Thoracic aorta (tissue), 2 donors: ENCODE results near the gene CFAP97D2. TPM values are rescaled to one million over a fixed set of nuclear protein-coding genes. Genes with fewer than 3 reads are reported as not detected.

Experiments
- ATAC-seq: fragments of 150-250 bp; one replicate; pipeline ENCODE4 v1.8.0; 2017; ENCODE audit warnings: low read depth; ENCODE audit not compliant: insufficient number of reproducible peaks, low FRiP score
- DNase-seq: peaks from one replicate; pipeline ENCODE4 v3.0.0-alpha.2; 2020; ENCODE audit warnings: low spot score
- H3K27ac ChIP-seq, 2 donors: fragments of 200-600 bp; sonication (generic); 1 replicate in 1 of 2; 2 replicates in 1 of 2; pipeline ENCODE4 v1.5.1; 2016; ENCODE audit warnings: mild to moderate bottlenecking in 2 of 2, moderate library complexity in 2 of 2
- H3K27me3 ChIP-seq: fragments of 200-600 bp; sonication (generic); replicated peaks from 2 replicates; pipeline ENCODE4 v1.6.0; 2016; ENCODE audit warnings: mild to moderate bottlenecking; ENCODE audit not compliant: insufficient read depth
- H3K36me3 ChIP-seq: fragments of 200-600 bp; sonication (generic); one replicate; pipeline ENCODE4 v1.5.1; 2016
- H3K4me1 ChIP-seq, 2 donors: fragments of 200-600 bp; sonication (generic); 1 replicate in 1 of 2; 2 replicates in 1 of 2; pipeline versions ENCODE4 v1.5.1 to v1.6.0; 2016; ENCODE audit warnings: low read depth in 2 of 2, mild to moderate bottlenecking in 1 of 2; ENCODE audit not compliant: control insufficient read depth in 1 of 2
- H3K4me3 ChIP-seq: fragments of 200-600 bp; sonication (generic); 2 replicates; pipeline ENCODE4 v1.5.1; 2016; ENCODE audit warnings: mild to moderate bottlenecking
- H3K9me3 ChIP-seq: fragments of 200-600 bp; sonication (generic); 2 replicates; pipeline ENCODE4 v1.5.1; 2016
- total RNA-seq, 2 donors: library from RNA; depleted of rRNA; stranded (reverse); fragments of >200 nt; gene quantifications; one replicate each; pipeline versions ENCODE4 v1.1.0 to v1.2.3, GENCODE V29; 2016
- TF ChIP-seq, protein P1 (sequence below): fragments of 200-600 bp; sonication (generic); IDR thresholded peaks from one replicate; pipeline ENCODE4 v1.5.1; 2019; ENCODE audit warnings: antibody characterized with exemption

CFAP97D2 gene
- total RNA-seq, 2 donors from 2014 or later: not detected

DNA sequence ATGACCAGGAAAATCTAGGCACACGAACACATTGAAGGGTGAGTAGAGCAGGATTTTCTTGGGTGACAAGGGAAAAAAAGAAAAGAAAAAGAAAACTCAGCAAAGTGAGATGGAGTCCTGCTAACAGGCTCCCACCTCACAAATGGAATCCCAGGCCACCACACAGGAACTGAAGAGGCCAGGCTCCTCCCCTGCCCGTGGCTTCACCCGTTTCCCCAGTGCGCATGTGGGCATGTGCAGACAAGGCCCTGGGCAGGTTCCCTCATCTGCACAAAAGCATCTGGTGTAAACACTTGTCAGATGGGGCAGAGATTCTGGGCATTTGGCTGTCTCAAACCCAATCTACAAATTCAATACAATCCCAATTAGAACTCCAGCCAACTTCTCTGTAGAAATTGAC lies 24.5 kb downstream of the CFAP97D2 start:
- ATAC-seq (no peak), DNase-seq (no peak)
- TF ChIP-seq, protein P1, sequence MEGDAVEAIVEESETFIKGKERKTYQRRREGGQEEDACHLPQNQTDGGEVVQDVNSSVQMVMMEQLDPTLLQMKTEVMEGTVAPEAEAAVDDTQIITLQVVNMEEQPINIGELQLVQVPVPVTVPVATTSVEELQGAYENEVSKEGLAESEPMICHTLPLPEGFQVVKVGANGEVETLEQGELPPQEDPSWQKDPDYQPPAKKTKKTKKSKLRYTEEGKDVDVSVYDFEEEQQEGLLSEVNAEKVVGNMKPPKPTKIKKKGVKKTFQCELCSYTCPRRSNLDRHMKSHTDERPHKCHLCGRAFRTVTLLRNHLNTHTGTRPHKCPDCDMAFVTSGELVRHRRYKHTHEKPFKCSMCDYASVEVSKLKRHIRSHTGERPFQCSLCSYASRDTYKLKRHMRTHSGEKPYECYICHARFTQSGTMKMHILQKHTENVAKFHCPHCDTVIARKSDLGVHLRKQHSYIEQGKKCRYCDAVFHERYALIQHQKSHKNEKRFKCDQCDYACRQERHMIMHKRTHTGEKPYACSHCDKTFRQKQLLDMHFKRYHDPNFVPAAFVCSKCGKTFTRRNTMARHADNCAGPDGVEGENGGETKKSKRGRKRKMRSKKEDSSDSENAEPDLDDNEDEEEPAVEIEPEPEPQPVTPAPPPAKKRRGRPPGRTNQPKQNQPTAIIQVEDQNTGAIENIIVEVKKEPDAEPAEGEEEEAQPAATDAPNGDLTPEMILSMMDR: no peak
- H3K27me3 ChIP-seq: no peaks in the 10 kb centered on the region
- no peaks in the 10 kb centered on the region for H3K9me3 ChIP-seq
- peaks cover 0 to 3% of the 10 kb centered on the region in 2 donors for H3K4me1 ChIP-seq
- H3K36me3 ChIP-seq: no peaks in the 10 kb centered on the region
- H3K27ac ChIP-seq: no peak overlapping the region
- no peak overlapping the region for H3K4me3 ChIP-seq

DNA sequence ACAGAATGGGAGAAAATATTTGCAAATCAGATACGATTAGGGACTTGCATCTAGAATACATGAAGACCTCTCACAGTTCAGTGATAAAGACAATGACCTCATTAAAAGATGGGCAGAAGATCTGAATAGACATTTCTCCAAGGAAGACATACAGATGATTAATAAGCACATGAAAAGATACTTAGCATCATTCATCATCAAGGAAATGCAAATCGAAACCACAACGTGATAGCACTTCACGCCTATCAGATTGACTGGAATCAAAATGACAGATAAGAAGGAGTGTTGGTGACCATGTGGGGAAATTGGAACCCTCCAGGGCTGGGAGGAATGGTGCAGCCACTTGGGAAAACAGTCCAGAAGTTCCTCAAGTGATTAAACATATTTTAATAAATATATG lies 25.8 kb downstream of the CFAP97D2 start:
- no peaks in the 10 kb centered on the region for H3K9me3 ChIP-seq
- DNase-seq (no peak), ATAC-seq (no peak)
- H3K4me3 ChIP-seq: no peak overlapping the region
- H3K4me1 ChIP-seq: peaks cover 0 to 3% of the 10 kb centered on the region in 2 donors
- H3K36me3 ChIP-seq: no peaks in the 10 kb centered on the region
- H3K27ac ChIP-seq: no peak overlapping the region
- TF ChIP-seq, protein P1: no peak
- H3K27me3 ChIP-seq: no peaks in the 10 kb centered on the region

DNA sequence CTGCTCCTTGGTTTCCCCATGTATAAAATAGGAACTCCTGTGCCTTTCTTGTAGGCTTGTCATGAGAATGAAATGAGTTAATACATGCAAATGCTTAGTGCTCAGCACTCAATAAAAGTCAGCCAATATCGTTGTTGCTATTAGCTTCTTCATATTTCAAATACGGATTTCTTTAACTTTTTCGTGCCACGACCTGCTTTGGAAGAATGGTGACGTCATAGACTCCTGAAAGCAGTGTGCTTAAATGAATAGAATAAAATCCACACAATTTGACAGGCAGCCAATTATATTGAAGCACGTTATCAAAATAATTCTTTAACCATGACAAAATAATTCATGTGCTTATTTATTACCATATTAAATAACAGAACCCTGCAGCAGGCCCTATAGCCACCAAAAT lies 29.1 kb downstream of the CFAP97D2 start:
- Histone ChIP-seq H3K36me3 (no peaks in the 10 kb centered on the region), H3K27me3 (no peaks in the 10 kb centered on the region), H3K9me3 (no peaks in the 10 kb centered on the region), H3K4me1 (no peaks in the 10 kb centered on the region), H3K27ac (no peak overlapping the region), H3K4me3 (no peak overlapping the region)
- ATAC-seq (no peak), DNase-seq (no peak)
- TF ChIP-seq, protein P1: no peak

DNA sequence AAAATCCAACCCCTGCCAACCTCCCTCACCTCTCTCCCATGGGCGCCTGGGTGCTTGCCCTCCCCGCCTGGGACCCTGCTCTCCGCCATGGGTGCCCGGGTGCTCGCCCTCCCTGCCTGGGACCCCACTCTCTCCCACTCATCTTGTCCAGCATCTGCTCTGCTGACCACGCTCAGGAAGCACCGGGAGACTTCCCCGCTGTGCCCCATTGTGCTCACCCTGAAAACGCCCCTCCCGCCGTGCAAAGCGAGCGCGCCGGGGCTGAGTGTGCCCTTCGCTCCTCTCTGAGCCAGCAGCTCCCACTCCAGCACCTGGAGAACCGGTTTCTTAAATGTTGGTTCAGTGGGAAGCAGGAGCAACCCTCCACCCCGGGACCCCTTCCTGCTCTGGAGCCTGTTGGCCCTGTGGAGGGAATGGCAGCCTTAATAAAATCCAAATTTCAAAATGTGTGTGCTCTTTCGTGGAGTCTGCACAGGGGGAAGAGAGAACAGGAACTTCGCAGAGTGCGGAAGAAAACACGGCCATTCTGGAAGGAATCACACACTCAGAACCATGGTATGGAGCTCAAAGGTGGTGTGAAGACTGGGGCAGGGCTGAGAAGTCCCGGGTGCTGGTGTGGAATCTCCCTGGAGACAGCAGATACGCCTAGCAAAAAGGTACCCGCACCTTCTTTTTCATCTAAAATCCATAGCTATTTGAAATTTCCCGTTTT lies 32.5 kb downstream of the CFAP97D2 start:
- H3K4me3 ChIP-seq: no peak overlapping the region
- no peaks in the 10 kb centered on the region for H3K9me3 ChIP-seq
- no peaks in the 10 kb centered on the region for H3K36me3 ChIP-seq
- no peaks in the 10 kb centered on the region for H3K27me3 ChIP-seq
- TF ChIP-seq, protein P1: no peak
- ATAC-seq (no peak), DNase-seq (no peak)
- no peak overlapping the region for H3K27ac ChIP-seq
- no peaks in the 10 kb centered on the region for H3K4me1 ChIP-seq

DNA sequence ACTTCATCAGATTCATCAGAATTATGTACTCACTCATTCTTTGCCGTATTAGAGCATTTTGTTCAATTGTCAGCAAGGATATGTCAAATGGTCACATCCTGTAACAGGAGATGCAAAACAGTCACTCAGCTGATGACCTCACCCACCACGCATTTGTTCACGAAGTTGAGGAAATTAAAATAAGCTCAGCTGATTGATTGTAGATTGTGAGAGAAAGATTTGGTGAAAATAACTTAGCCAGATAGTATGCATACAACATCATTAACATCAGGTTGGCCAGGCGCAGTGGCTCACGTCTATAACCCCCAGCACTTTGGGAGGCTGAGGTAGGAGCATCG lies 33.1 kb downstream of the CFAP97D2 start:
- H3K27ac ChIP-seq: no peak overlapping the region
- TF ChIP-seq, protein P1: no peak
- no peaks in the 10 kb centered on the region for H3K27me3 ChIP-seq
- no peaks in the 10 kb centered on the region for H3K4me1 ChIP-seq
- no peaks in the 10 kb centered on the region for H3K9me3 ChIP-seq
- H3K4me3 ChIP-seq: no peak overlapping the region
- H3K36me3 ChIP-seq: no peaks in the 10 kb centered on the region
- ATAC-seq (no peak), DNase-seq (no peak)
